ENCODE results near the gene DCTN5.
"Not testable (repeated sequence)": the region's sequence is repeated elsewhere in the genome, so short reads cannot be mapped to it uniquely, and the experiment has no call there.

The DCTN5 gene

DNA sequence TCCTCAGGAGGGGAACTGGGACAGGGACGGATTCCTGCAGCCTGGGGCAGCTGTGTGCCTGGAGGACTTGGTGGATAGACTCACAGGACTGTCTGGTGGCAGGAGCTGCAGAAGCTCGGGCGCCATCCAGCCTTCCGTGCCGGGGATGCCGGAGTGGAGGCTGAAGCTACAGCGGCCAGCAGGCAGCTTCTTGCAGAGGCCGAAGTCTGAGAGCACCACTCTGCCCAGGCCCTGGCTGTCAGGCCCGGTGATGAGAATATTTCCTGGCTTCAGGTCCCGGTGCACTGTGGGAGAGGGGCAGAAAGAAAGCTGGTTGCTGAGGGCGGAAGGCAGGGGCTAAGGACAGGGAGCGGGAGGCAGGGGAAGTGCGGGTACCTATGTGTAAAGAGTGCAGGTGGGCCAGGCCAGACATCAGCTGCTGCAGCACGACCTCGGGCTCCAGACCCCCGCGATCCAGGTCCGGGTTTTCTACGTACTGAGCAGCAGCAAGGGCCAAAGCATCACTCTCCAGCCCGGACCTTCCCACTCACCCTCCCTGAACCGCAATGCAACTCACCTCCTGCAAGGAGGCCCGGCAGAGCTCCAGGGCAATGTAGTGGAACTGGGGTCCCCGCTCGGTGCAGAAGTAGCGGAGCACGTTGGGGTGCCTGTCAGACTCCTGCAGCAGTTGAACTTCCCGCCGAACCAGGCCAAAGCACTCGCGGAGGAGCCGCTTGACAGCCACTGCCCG is 53.5 kb downstream of the DCTN5 start:
- no peak for DNase-seq

DNA sequence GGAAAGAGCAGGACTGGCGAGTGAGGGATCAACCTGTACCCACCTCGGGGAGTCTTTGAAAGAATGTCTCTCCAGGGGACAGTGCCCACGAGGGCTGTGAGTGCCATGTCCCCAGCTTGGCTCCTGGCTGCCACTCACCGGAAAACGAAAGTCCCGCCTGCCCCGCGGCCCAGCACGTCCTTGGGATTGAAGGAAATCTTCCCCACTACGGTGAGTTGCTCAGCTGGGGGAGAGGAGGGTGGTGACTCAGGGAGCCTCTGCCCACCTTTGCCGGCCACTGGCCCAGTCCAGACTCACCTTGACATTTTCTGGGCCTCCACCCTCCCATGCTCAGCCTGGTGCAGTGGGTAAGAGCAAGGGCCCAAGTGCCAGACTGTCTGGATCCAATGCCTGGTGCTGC is 54.5 kb downstream of the DCTN5 start:
- DNase-seq = no peak

DNA sequence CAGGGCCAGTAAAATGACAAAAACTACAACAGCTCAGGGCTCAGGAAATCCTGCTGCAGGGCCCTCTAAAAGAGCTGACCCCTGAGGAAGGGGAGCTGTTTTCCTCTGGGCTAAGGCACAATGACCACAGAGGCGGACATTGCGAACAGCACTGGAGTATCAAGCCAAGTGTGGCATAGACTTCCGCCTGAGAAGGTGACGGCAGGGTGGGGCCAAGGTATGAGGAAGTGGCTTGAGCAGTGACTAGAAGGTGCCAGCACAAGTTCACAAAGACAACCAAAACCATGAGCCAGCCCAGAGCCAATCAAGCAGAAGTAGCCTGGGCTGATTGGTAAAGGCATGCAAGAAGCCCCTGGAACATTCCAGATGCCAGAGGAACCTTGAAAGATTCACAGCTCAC is 57.8 kb downstream of the DCTN5 start:
- DNase-seq = no peak

DNA sequence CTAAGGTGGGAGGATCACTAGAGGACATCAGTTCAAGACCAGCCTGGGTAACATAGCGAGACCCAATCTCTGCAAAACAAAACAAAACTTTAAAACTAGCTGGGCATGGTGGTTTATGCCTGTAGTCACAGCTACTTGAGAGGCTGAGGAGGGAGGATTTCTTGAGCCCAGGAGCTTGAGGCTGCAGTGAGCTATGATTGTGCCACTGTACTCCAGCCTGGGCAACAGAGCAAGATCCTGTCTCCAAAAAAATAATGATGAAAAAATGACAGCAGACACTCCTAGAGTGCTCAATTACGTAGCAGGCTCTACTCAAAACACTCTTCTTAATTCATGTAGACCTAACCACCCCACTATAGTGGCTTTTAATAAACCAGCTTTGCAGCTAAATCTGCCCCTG is 58.8 kb downstream of the DCTN5 start:
- no peak for DNase-seq

DNA sequence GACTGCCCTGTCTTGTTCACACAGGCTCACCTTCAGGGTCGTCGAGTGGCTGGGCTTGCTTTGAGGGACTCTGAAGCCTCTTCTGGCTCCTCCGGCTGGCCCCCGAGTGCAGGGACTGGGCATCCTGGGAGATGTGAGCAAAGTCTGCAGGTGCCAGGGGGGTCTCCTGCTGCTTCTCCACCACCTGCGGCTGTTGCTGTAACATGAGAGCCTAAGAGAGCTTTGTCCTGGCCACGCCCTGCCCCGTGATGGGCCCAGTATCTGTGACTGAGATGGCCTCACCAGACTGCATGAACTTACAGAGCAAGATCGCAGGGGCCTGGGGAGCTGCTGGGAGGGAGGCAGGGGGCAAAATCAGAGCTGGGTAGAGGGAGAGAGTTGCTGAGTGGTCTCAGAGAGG is 59.2 kb downstream of the DCTN5 start:
- peak; percentile 27 to 46 for DNase-seq

DNA sequence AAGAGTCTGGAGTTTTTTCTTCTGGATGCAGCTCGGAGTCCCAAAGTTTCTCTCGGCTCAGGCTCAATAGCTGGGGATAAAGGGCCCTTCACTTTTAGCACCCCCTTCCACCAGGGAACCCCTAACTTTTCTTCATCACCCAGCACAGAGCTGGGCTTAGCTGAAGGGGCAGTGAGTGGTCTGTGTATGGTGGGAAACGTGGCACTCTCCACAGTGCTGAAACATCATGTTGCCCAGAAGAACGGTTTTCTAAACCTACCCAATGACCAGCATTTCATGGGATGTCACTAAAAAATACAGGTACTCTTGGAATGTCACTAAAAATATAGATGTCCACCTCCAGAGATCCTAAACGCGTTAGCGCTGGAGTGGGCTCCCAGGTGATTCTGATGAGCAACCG is 59.8 kb downstream of the DCTN5 start:
- DNase-seq = no peak

DNA sequence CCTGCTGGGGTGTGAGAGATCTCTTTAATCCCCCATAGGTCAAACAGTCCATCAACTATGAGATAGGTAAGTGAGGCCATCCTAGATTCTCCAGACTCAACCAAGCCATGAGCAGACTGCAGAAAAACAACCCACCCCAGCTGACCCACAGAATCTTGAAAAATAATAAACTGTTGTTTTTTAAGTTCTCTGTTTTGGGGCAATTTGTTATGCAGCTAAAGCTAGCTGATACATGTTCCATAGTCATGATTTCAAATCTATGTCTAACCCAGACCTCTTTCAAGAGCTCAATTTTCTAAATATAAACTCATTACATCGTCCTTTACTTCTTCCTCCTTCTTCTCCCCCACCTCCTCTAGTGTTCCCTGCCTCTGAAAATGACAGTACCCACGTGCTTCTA is 61.7 kb downstream of the DCTN5 start:
- DNase-seq = no peak

DNA sequence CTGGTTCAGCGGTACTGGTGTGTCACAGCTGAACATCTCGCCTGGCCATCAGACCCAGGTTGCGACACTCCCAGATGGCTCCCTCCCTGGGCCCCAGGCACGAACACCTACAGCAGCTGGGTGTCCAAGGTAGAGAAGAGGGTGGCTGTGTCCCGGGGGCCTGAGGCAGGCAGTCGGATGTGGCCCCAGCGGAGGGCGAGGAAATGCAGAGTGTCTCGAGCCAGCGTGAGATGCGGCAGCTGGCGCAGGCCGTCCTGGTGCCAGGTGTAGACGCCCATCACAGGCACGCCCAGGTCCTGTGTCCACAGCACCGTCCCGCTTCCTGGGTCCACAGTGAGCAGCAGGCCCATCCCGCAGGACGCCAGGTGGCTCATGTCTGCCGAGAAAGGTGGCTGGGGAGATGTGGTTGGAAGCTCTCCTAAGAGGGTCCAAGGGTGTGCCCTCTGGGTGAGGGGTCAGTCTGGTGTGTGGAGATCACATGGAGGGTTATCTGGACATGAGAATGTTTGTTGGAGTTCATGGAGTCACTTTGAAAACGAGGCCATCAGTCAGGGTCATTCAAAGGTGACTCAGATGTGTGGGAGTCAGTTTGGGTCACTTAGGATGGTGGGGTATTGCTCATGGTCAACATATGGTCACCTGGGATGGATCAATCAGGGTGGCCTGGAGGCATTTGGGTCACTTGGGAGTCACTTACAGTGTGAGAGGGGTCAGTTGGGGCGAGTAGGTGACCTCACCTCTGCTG is 63.7 kb downstream of the DCTN5 start:
- DNase-seq = no peak

DNA sequence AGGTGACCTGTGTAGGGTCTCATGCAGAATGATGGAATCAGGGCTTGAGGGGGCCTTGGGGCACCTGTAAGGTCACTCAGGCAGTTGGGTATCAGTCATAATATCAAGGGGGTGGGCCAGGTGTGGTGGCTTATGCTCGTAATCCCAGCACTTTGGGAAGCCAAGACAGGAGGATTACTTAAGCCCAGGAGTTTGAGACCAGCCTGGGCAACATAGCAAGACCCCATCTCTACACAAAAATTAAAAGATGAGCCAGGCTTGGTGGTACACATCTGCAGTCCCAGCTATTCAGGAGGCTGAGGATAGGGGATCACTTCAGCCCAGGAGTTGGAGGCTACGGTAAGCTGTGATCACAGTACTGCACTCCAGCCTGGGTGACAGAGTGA is 64.2 kb downstream of the DCTN5 start:
- no peak for DNase-seq

DNA sequence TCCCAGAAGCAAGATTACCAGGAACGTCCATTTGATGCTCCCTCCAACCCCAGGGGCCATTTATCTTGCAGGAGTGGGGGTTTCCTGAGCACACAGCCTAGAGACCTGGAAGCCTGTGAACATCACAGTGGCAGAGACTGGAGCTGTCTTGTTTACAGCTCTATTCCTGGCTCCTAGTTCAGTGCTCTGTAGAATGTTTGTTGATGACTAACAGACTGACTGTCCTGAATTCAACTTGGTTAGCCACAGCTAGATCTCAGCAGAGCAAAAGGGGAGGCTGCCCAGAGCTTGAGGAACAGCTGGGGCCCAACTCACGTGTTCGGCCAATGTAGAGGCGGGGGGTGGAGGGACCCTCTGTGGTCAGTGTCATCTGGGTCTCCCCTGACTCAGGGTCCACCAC is 65.2 kb downstream of the DCTN5 start:
- no peak for DNase-seq

DNA sequence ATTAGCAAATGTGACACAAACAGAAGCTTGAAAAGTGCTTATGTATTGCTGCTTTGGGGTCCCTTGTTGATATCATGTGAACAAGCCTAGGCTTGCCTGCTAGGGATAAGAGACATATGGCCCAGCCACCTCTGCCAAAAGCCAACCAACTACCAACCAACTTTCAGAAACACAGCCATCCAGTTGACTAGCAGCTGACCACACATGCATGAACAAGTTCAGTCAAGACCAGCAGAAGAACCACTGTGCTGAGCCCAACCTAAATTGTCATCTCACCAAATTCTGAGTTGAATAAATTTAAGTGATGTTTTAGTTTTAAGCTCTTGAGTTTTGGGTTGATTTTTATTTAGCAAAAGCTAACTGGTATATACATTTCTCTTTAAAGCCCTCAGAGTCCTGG is 68.3 kb downstream of the DCTN5 start:
- no peak for DNase-seq

DNA sequence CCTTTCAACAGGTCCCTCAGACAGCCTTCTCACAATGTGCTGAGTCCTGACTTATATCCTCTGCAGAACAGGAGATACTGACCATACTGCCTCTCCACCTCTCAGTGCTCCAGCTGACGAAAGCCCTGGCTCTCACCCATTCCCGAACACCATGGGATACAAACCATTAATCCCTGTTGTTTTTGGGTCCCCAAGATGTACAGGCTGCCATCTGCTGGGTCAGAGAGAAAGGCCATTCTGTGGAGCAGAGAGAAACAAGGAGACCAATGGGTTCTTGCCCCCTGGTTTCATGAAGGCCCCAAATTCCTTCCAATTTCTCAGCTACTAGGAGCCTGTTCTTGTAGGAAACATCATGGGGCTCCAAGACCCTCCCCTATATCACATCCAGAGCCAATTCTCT is 68.7 kb downstream of the DCTN5 start:
- DNase-seq = no peak

DNA sequence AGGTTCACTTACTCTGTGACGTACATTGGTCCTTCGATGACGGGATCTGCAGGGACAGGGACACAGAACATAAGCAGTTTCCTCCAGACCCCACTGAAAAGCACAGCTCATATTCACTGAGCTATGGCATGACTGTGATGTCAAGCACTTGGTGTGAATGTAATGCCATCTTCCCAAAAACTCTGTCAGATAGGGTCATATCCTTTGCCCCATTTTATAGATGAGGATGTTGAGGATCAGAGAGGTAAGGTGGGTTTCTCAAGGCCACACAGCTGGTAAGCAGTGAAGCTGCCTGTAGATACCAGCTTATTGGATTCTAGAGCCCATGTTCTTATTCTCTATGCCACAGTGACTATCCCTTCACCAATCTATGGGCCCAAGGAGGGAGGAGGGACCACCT is 69.2 kb downstream of the DCTN5 start:
- no peak for DNase-seq

DNA sequence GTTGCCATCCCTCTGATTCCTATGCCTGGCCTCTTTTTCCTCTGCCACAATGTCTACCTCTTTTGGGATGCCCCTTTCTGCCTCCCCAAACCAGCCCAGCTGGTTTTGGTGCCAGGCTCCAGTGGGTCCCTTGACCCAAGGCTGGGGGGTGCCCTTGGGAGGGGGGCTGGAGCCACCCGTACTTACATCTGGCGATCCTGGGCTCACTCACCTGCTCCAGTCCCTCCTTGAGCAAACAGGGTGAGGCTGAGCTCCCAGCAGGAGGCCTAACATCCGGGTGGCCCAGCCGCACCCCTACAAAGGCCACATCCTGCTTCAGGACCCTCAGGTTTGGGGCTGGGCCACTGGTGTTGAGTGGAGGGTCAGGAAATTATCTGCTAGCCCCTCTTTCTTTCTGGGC is 70.5 kb downstream of the DCTN5 start:
- no peak for DNase-seq

DNA sequence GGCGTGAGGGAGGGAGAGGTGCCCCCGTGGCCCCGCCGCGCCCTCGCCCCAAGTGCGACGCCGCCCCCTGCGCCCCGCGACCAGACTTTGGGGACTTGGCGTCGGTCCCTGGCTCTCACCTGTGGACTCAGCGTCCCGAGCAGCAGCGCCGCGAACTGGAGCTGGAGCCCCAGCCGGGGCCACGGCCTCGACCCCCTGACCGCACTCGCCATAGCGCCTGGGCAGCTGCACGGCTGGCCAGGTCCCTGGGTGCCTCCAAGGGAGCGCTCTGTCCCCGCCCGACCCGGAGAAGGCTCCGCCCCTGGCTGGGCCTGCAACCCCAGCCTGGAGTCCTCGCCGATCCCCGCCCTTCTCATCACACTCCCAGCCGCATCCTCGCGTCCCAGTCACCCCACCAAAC is 71.7 kb downstream of the DCTN5 start, which contains the start of gene ERN2:
Gene ERN2, minus strand, starts transcription at position 247 of the 400 bp plus-strand sequence. Its CDS starts 35 bp downstream, at position 212.
- DNase-seq = no peak

DNA sequence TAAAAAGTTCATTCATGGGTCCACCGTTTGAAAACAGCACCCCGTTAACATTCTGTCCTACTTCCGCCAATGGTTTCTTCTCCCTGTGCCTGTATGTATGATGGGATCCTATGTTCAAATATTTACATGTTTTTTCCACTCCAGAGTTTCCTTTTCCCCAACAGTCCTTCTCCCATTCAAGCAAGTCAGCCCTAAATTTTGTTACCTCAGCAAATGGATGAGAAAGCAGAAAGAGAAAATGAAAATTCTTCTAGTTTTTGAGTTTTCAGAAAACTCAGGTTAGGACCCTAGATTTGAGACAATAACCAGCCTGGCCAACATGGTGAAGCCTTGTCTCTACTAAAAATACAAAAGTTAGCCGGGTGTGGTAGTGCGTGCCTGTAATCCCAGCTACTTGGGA is 75.2 kb downstream of the DCTN5 start:
- no peak for DNase-seq

DNA sequence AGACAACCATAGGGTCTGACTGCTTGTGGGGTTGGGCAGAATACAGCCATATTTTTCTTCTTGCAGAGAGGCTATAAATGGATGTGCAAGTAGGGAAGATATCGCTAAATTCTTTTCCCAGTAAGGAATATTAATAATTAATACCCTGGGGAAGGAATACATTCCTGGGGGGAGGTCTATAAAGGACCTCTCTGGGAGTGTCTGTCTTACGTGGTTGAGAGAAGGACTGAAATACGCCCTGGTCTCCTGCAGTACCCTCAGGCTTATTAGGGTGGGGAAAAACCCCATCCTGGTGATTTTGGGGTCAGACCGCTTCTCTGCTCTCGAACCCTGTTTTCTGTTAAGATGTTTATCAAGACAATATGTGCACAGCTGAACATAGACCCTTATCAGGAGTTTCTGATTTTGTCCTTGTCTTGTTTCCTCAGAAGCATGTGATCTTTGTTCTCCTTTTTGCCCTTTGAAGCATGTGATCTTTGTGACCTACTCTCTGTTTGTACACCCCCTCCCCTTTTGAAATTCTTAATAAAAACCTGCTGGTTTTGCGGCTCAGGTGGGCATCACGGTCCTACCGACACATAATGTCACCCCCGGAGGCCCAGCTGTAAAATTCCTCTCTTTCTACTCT is 81.5 kb downstream of the DCTN5 start:
- DNase-seq = not testable (repeated sequence)

DNA sequence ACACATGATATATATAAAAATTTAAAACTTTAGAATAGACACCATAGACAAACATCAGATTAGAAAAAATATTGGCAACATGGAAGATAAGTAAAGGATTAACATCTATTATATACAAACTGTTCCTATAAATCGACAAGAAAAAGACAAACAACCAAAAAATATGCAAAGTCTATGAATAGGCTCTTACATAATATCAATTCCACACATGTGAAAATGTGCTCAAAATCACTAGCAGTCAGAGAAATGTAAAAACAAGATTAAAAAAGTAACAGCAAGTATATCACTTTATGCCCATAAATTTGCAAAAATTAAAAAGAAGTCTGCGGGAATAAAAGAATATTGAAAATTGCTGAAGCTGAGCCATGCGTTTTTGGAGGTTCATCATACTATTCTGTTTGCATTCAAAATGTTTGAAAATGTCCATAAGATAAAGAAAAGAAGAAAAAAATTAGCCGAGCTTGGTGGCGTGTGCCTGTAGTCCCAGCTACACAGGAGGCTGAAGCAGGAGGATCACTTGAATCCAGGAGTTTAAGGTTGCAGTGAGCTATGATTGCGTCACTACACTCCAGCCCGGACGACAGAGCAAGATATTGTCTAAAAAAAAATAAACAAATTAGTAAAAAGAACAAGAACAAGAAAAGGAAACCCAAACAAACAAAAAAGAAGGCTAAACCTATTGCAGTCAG is 83.0 kb downstream of the DCTN5 start:
- no peak for DNase-seq

DNA sequence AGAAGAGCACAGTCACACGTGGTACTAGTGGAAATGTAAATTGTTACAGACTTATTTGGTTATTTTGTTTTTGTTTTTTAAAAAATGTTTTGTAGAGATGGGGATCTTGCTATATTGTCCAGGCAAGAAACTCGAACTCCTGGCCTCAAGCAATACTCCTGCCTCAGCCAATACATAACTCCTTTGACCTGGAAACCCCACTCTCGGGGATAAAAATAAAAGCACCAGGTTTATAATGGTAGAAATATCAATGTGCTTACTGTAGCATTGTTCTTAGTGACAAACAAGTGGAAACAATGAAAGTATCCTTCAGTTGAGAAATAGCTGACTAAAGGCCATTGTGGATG is 83.5 kb downstream of the DCTN5 start:
- no peak for DNase-seq

DNA sequence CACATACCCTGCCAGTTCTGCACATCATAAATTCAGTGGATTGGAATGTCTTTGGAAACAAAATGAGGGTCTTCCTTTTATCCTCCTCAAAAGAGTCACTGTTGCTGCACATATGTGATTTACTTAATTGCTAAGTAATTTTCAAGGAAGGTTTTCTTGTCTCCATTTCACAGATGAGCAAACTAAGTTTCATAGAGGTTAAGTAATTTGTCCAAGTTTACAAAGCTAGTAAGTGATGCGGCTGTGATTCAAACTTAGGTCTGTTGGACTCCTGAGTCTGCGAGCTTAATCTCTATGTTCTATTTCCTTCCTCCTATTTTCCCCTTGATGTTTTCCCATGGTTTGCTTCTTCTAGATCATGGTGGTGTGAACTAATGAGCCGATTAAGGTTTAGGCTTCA is 85.4 kb downstream of the DCTN5 start:
- no peak for DNase-seq
